DMS 273 (cell line): ENCODE measurements around the gene C10orf95.

Experiments
- DNase-seq: peaks from one replicate; lab custom pipeline; 2025; ENCODE audit not compliant: unreplicated experiment; lab: John Stamatoyannopoulos, UW

The C10orf95 gene

GRCh38 chr10:102435529-102436233 lies 15.7 kb downstream of the C10orf95 start:
- DNase-seq, result no peak

- DNase-seq, result no peak
Measured at GRCh38 chr10:102435133-102435497, 16.2 kb downstream of the C10orf95 start.

GRCh38 chr10:102434394-102435132 lies 16.8 kb downstream of the C10orf95 start:
- no peak for DNase-seq

DNA sequence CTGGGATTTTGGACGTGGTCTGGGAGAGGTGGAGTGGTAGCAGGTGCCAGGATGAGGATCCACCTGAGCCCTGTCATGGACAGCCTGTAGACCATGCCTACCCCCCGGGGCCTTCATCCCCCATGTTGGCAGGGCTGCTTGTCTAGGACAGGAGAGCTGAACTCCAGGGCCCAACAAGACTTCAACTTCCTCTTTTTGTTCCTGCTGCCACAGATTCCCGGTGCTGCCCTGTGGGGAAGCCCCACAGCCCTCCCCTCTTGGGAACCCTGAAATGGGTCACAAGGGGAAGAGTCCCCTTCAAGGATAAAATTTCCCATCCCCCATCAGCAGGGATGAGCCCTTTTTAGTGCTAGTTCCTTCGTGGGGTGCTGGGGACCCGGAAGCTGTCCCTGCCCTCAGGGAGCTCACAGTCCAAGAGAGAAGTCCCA lies 17.7 kb downstream of the C10orf95 start:
- DNase-seq, result no peak

GRCh38 chr10:102432162-102432950 lies 19.0 kb downstream of the C10orf95 start, which contains the start of gene CUEDC2:
Gene CUEDC2, minus strand, starts transcription at chr10:102432574. Its CDS starts 7,386 bp downstream, at chr10:102425188.
- DNase-seq, result peak; percentile 98

DNA sequence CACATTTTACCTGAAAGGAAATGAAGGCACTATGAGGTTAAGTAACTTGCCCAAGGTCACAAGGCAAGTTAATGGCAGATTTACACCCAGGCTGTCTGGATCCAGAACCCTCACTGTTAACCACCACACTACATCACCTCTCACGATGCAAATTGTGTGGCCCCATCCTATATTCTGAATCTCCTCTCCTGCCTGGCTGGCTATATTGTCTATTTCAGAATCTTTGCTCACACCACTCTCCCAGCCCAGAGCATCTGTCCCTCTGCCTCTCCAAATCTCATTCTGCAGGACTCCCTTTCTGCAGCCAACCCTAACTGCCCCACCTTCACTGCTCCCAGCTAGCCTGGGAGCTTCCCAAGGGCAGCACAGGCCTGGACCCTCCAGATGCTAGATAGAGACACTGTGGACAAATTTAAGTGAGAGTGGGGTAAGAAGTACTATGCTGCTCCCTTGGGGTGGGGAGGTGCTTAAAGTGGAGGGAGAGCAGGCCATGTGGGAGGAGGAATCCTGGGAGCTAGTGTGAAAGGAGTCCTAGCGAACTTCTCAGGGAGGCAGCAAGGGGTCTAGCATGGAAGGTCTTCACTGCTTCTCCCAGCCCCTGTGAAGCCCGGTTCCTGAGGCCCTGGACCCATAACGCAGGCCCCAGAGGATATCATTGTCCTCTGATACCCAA lies 19.8 kb downstream of the C10orf95 start:
- DNase-seq, result peak; percentile 60

DNA sequence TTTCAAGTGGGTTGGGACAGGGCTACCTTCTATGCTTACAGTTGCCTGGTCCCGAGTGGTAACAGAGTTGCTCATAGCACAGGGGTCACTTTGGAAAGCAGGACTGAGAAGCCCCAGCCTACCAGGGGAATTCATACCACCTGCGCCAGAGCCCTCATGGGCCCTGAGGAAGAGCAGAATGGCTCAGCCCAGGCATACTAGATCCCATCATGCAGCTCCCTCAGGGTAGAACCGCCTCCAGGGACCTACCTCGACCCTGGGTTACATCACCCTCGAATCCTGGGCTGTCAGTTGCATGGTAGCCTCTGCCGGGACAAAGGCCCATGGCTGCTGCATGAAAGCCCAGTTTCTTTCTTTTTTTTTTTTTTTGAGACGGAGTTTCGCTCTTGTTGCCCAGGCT lies 21.9 kb downstream of the C10orf95 start:
- DNase-seq, result no peak

DNA sequence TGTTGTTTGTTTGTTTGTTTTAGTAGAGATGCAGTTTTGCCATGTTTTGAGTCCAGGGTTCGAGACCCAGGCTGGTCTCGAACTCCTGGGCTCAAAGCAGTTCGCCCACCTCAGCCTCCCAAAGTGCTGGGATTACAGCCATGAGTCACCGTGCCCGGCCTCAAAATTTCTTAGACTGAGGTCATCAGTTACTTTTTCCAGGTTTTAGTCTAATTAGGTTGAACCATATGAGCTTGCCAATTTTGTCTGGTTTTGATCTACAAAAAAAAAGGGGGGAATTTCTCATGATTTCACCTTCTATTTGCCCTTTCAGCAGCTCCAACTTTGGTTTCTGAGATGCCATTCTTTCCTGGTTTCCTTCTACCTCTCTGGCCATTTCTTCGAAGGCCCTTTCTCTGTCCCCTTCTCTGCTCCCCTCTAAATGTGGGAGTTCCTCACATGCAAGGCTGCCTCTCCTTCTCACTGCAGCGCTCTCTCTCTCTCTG lies 24.5 kb downstream of the C10orf95 start:
- no peak for DNase-seq

- no peak for DNase-seq
Measured at GRCh38 chr10:102425444-102425843, 25.9 kb downstream of the C10orf95 start.

DNA sequence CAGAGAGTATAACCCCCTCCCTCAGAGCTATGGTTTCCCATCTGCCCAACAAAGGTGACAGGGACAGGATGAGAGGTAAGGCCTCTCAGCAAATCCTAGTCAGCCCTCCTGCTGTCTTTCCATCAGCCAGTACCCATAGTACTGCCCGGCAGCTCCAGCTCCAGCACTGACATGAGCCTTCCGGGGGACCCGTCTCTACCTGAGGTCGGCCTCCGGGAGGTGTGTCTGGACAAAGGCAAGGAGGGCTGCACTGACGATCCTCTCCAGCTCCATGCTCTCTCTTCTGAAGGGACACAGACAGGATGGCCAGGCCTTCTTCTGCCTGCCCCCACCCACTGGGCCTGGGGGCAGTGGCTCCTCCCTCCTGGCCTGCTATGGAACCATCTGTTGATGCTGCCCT lies 26.4 kb downstream of the C10orf95 start:
- DNase-seq, result no peak

GRCh38 chr10:102424145-102424544 lies 27.2 kb downstream of the C10orf95 start:
- DNase-seq, result no peak

DNA sequence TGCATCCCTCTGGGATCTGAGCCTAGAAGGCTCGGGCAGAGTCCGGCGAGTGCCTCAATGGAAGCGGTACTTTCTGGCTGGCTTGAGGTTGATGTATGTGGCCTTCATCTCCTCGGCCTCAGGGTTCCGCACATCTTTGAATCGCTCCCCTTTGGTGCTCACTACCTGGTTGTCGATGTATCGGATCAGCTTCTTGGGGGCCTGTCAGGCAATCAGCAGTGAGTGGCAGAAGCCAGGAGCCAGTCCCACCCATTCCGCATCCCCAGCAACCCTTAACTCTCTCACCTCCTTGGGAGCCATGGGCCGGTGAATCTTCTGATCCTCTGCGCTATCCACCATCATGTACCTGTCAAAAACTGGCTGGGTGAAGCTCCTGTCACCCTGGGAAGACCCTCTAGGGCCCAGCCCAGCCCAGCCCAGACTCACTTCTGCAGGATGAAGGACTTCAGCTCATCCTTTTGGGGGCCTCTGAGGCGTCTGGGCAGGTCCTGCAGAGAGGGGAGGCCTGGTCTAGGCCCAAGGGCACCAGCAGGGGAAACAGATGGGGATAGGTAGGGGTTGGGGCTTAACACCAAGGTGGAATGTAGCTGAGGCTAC lies 27.9 kb downstream of the C10orf95 start:
- DNase-seq, result no peak

- DNase-seq, result peak; percentile 59
Measured at GRCh38 chr10:102422545-102423129, 28.7 kb downstream of the C10orf95 start.

- DNase-seq, result peak; percentile 46
Measured at GRCh38 chr10:102421757-102422512, 29.4 kb downstream of the C10orf95 start.

DNA sequence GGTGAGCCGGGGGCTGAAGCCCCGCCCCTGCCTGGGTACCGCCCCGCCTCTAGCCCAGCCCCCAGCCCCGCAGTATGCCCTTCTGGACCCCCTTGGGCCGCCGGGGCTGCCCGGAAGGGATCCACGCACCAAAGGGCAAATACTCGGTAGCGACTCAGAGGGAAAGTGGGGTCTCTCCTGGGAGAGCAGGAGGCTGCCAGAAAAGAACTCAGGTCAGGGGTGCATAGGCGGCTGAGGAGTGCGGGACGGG lies 29.9 kb downstream of the C10orf95 start:
- no peak for DNase-seq

GRCh38 chr10:102420714-102421506 lies 30.4 kb downstream of the C10orf95 start, which contains the start of gene FBXL15:
Gene FBXL15, plus strand, starts transcription at chr10:102420836. Its CDS starts 294 bp downstream, at chr10:102421130.
- DNase-seq, result peak; percentile 97

- peak; percentile 51 for DNase-seq
Measured at GRCh38 chr10:102420181-102420713, 31.1 kb downstream of the C10orf95 start.
